B cell (primary cell): ENCODE measurements around the gene H2BK1. TPM values are rescaled to one million over a fixed set of nuclear protein-coding genes. Genes with fewer than 3 reads are reported as not detected.

Source experiments
- ATAC-seq: fragments of 200-7000 bp; cut with Tn5 transposase; one replicate; pipeline ENCODE4 v1.10.0; 2021; ENCODE audit warnings: low read depth, mild to moderate bottlenecking, moderate number of reproducible peaks, moderate library complexity
- CTCF ChIA-PET: fragments of 350-600 bp; sonication (Branson Sonifier 250); formaldehyde crosslinking; loops from one replicate; lab custom pipeline; 2021; ENCODE audit warnings: antibody characterized with exemption, inconsistent platforms; lab: Charles Lee
- POLR2A ChIA-PET: fragments of 350-600 bp; sonication (Branson Sonifier 250); formaldehyde crosslinking; loops from one replicate; lab custom pipeline; 2021; ENCODE audit warnings: antibody characterized with exemption; lab: Charles Lee
- DNase-seq: peaks from one replicate; pipeline ENCODE4 v3.0.0; 2013
- H2AFZ ChIP-seq: 2 replicates; pipeline ENCODE4 v1.6.1; 2012; ENCODE audit warnings: mild to moderate bottlenecking, low read depth, low read length; ENCODE audit not compliant: insufficient read depth, poor library complexity, severe bottlenecking
- H3K27ac ChIP-seq, 2 donors: 1 replicate in 1 of 2; 2 replicates in 1 of 2; pipeline ENCODE4 v1.5.1; 2012 to 2013; ENCODE audit warnings: low read length in 2 of 2, mild to moderate bottlenecking in 2 of 2, moderate library complexity in 1 of 2
- H3K27me3 ChIP-seq, 4 experiments: fragments of 200-600 bp in 1 of 4; sonication (generic) in 1 of 4; replicated peaks in 1 of 4; 1 replicate in 2 of 4; 2 replicates in 2 of 4; pipeline versions ENCODE4 v1.6.1 to v1.7.0; 2013 to 2016; ENCODE audit warnings: low read length in 3 of 4, mild to moderate bottlenecking in 2 of 4, mixed read lengths in 1 of 4, moderate library complexity in 1 of 4; ENCODE audit not compliant: insufficient read depth in 4 of 4, control insufficient read depth in 3 of 4; ENCODE audit errors: control extremely low read depth in 1 of 4
- H3K36me3 ChIP-seq, 2 experiments: replicated peaks in 1 of 2; 1 replicate in 1 of 2; 2 replicates in 1 of 2; pipeline versions ENCODE4 v1.6.1 to v1.7.1; 2013; ENCODE audit warnings: low read length in 1 of 2; ENCODE audit not compliant: insufficient read depth in 2 of 2, control insufficient read depth in 1 of 2; ENCODE audit errors: control extremely low read depth in 1 of 2, extremely low read depth in 1 of 2
- H3K4me1 ChIP-seq, 2 donors: fragments of 200-600 bp in 1 of 2; sonication (generic) in 1 of 2; 1 replicate in 1 of 2; 2 replicates in 1 of 2; pipeline versions ENCODE4 v1.5.1 to v1.6.1; 2013 to 2017; ENCODE audit warnings: low read length in 2 of 2; ENCODE audit not compliant: control insufficient read depth in 2 of 2, insufficient read depth in 2 of 2
- H3K4me2 ChIP-seq: replicated peaks from 2 replicates; pipeline ENCODE3; 2012; ENCODE audit warnings: mild to moderate bottlenecking, low read depth, low read length; ENCODE audit not compliant: poor library complexity, severe bottlenecking
- H3K4me3 ChIP-seq, 5 experiments: fragments of 200-600 bp in 1 of 5; sonication (generic) in 1 of 5; 1 replicate in 3 of 5; 2 replicates in 2 of 5; pipeline versions ENCODE4 v1.5.1 to v1.7.0; 2011 to 2016; ENCODE audit warnings: low read length in 4 of 5, mild to moderate bottlenecking in 4 of 5, low read depth in 2 of 5, control low read depth in 1 of 5, moderate library complexity in 1 of 5; ENCODE audit not compliant: insufficient read depth in 1 of 5; ENCODE audit errors: control extremely low read depth in 1 of 5, extremely low read depth in 1 of 5
- H3K79me2 ChIP-seq: fragments of 200-600 bp; sonication (generic); one replicate; pipeline ENCODE4 v1.6.0; 2016; ENCODE audit warnings: low read length; ENCODE audit not compliant: control insufficient read depth, insufficient read depth
- H3K9ac ChIP-seq: fragments of 200-600 bp; sonication (generic); 2 replicates; pipeline ENCODE4 v1.6.1; 2017; ENCODE audit warnings: mild to moderate bottlenecking, low read length, moderate library complexity
- H3K9me3 ChIP-seq, 3 donors: one replicate each; pipeline versions ENCODE4 v1.6.1 to v1.7.1; 2013; ENCODE audit warnings: low read length in 2 of 3; ENCODE audit not compliant: control insufficient read depth in 2 of 3, insufficient read depth in 1 of 3; ENCODE audit errors: control extremely low read depth in 1 of 3
- H4K20me1 ChIP-seq: 2 replicates; pipeline ENCODE4 v1.6.0; 2012; ENCODE audit warnings: mild to moderate bottlenecking, low read length; ENCODE audit not compliant: insufficient read depth, control insufficient read depth, poor library complexity, severe bottlenecking
- H3K27ac Mint-ChIP-seq: one replicate; pipeline ENCODE4 v1.8.0; 2021; ENCODE audit warnings: mixed read lengths
- H3K27me3 Mint-ChIP-seq: one replicate; pipeline ENCODE4 v1.8.0; 2021; ENCODE audit warnings: mixed read lengths
- H3K4me1 Mint-ChIP-seq: one replicate; pipeline ENCODE4 v1.8.0; 2021; ENCODE audit warnings: mixed read lengths
- H3K4me3 Mint-ChIP-seq: one replicate; pipeline ENCODE4 v1.8.0; 2021; ENCODE audit warnings: mixed read lengths
- H3K9me3 Mint-ChIP-seq: one replicate; pipeline ENCODE4 v1.8.0; 2022; ENCODE audit warnings: mixed read lengths; ENCODE audit not compliant: insufficient read depth
- CTCF ChIP-seq: fragments of 200-600 bp; IDR thresholded peaks from one replicate; pipeline ENCODE4 v1.8.0; 2022; ENCODE audit warnings: antibody characterized with exemption, mild to moderate bottlenecking
- EZH2 ChIP-seq: IDR thresholded peaks from 2 replicates; pipeline ENCODE4 v1.6.1; 2012; ENCODE audit warnings: borderline replicate concordance, low read depth, mild to moderate bottlenecking, moderate library complexity, low read length; ENCODE audit not compliant: insufficient read depth, poor library complexity, severe bottlenecking
- WGBS: methylation state at CpG from one replicate; pipeline ENCODE4 v1.1.5; 2013; ENCODE audit warnings: missing lambda C conversion rate; ENCODE audit not compliant: insufficient coverage; 5-methylcytosine and 5-hydroxymethylcytosine counted together
- intact Hi-C: fragments of 100-400 bp; cut with micrococcal nuclease; formaldehyde crosslinking; loops from one replicate; pipeline ENCODE4 v1.10.0; 2022
- polyA minus RNA-seq: library from RNA; depleted of rRNA, polyadenylated mRNA; stranded (reverse); fragments of >200 nt; gene quantifications from 2 replicates; pipeline ENCODE4 v1.2.3, GENCODE V29; 2012
- polyA plus RNA-seq: library from polyadenylated mRNA; depleted of rRNA; stranded (reverse); fragments of >200 nt; gene quantifications from 2 replicates; pipeline ENCODE4 v1.2.3, GENCODE V29; 2012
- total RNA-seq, 2 donors: library from RNA; stranded (reverse); fragments of 120-200 nt in 1 of 2; gene quantifications; 1 replicate in 1 of 2; 2 replicates in 1 of 2; pipeline versions ENCODE4 v1.2.3 to v1.2.4, GENCODE V29; 2013 to 2022

The H2BK1 gene
- total RNA-seq, result 3.1 and 4.2 TPM in 2 replicates
- 0.61 TPM for total RNA-seq (2013)
- polyA plus RNA-seq, result not detected in 2 replicates
- polyA minus RNA-seq, result 1.4 TPM in 1 of 2 replicates, not detected in the other

- H3K4me2 ChIP-seq, result no peak within 1 kb of the TSS
- DNase-seq (no peak), ATAC-seq (no peak)
- Mint-ChIP-seq H3K27ac (no peak within 1 kb of the TSS), H3K4me3 (no peak within 1 kb of the TSS), H3K9me3 (no peaks in the 10 kb centered on the region), H3K27me3 (peaks cover 10% of the 10 kb centered on the region), H3K4me1 (no peaks in the 10 kb centered on the region)
- H2AFZ ChIP-seq, result no peak within 1 kb of the TSS
- no peaks in the 10 kb centered on the region for H3K4me1 ChIP-seq
- ChIA-PET POLR2A (no interaction called here), CTCF (no interaction called here)
- no peaks in the 10 kb centered on the region for H3K79me2 ChIP-seq
- no peak within 1 kb of the TSS for H3K4me3 ChIP-seq
- TF ChIP-seq CTCF (no peak), EZH2 (no peak)
- WGBS, result 100% methylated on average over 5 of the region's 17 CpGs
- H3K36me3 ChIP-seq, result peaks cover 0 to 17% of the 10 kb centered on the region in 2 experiments
- no peak within 1 kb of the TSS for H3K27ac ChIP-seq
- H3K9me3 ChIP-seq, result no peaks in the 10 kb centered on the region
- peaks cover 0 to 8% (median 0%) of the 10 kb centered on the region in 4 experiments for H3K27me3 ChIP-seq
- no peak within 1 kb of the TSS for H3K9ac ChIP-seq
- intact Hi-C loops, result no loop called here
- no peaks in the 10 kb centered on the region for H4K20me1 ChIP-seq
These were observed at the start of gene H2BK1 for GRCh38 chr7:151210087-151210854. H2BK1 (minus strand) TSS chr7:151210488; CDS start chr7:151210318, 170 bp downstream.

GRCh38 chr7:151257990-151258389 is 47.7 kb upstream of the H2BK1 start:
- intact Hi-C loops, result no loop called here
- H3K4me3 Mint-ChIP-seq, result no peak overlapping the region

More at GRCh38 chr7:151257990-151258389, 47.7 kb upstream of the H2BK1 start:
- no peaks in the 10 kb centered on the region for H3K4me1 Mint-ChIP-seq
- H3K9me3 Mint-ChIP-seq, result no peaks in the 10 kb centered on the region
- ChIA-PET POLR2A (no interaction called here), CTCF (no interaction called here)
- 94% methylated on average over 7 of the region's 7 CpGs for WGBS
- Histone ChIP-seq H3K36me3 (no peaks in the 10 kb centered on the region), H3K9me3 (peaks cover 0 to 8% (median 0%) of the 10 kb centered on the region in 3 donors), H3K4me2 (no peak overlapping the region), H3K4me3 (no peak overlapping the region), H3K4me1 (no peaks in the 10 kb centered on the region), H3K9ac (no peak overlapping the region), H3K27ac (no peak overlapping the region), H2AFZ (no peak overlapping the region), H3K27me3 (peaks cover 0 to 8% (median 1%) of the 10 kb centered on the region in 4 experiments), H3K79me2 (no peaks in the 10 kb centered on the region), H4K20me1 (no peaks in the 10 kb centered on the region)
- no peak for TF ChIP-seq EZH2
- no peak overlapping the region for H3K27ac Mint-ChIP-seq
- ATAC-seq, result no peak
- H3K27me3 Mint-ChIP-seq, result peaks cover 60% of the 10 kb centered on the region
- no peak for DNase-seq
